Measurements from ENCODE around the gene ARHGAP5.
"Not testable (repeated sequence)": the region's sequence is repeated elsewhere in the genome, so short reads cannot be mapped to it uniquely, and the experiment has no call there.

The ARHGAP5 gene

DNA sequence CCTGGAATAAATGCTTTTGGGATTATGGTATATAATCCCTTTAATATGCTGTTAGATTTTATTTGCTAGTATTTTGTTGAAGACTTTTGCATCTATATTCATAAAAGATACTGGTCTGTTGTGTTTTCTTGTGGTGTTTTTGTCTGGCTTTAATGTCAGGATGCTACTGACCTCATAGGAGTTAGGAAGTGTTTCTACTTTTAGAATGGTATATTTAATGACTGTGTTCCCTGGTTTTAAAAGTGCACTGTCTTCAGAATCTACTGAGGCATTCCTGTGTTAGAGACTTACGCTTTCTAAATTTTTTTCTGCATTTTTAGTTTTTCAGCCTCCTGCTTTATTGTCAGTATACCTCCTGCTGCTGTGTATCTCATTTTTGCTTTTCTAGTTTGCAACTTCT is 51.6 kb downstream of the ARHGAP5 start:
- no peaks in the 10 kb centered on the region for H3K4me1 ChIP-seq (ENCODE audit: control insufficient read depth, insufficient read depth, low read length)
- no peaks in the 10 kb centered on the region for H3K27me3 ChIP-seq (ENCODE audit: control insufficient read depth, insufficient read depth, low read length)
- no peaks in the 10 kb centered on the region for H3K9me3 ChIP-seq (ENCODE audit: control insufficient read depth, insufficient read depth, low read length)
- no peak overlapping the region for H3K9ac ChIP-seq (ENCODE audit: low read depth, low read length)
- H3K36me3 ChIP-seq (ENCODE audit: control insufficient read depth, insufficient read depth, low read length), result peaks cover 10% of the 10 kb centered on the region
- no peak overlapping the region for H3K4me3 ChIP-seq (ENCODE audit: low read depth, low read length)

DNA sequence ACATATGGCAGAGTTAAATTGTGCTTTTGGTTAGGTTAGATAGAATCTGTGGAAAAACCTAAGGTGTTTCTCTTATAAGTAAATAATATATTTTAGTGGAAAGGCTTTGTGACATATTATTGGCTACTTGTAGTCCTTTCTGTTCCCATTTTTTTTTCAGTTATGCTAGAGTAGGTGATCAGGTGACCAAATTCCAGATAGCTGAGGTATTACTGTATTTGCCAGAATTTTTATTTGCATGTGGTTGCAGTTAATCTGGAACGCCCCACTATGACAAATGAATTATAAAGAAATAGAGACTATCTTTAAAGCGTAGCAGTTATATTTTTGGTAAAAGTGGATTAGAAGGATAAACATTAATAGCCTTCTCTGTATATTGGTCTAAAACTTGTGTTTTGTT is 52.0 kb downstream of the ARHGAP5 start:
- Histone ChIP-seq H3K36me3 (ENCODE audit: control insufficient read depth, insufficient read depth, low read length) (peaks cover 10% of the 10 kb centered on the region), H3K4me1 (ENCODE audit: control insufficient read depth, insufficient read depth, low read length) (no peaks in the 10 kb centered on the region)

DNA sequence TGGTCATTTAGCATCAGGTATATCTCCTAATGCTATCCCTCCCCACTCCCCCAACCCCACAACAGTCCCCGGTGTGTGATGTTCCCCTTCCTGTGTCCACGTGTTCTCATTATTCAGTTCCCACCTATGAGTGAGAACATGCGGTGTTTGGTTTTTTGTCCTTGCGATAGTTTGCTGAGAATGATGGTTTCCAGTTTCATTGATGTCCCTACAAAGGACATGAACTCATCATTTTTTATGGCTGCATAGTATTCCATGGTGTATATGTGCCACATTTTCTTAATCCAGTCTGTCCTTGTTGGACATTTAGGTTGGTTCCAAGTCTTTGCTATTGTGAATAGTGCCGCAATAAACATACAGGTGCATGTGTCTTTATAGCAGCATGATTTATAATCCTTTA is 54.6 kb downstream of the ARHGAP5 start:
- not testable (repeated sequence) for H3K4me1 ChIP-seq (ENCODE audit: control insufficient read depth, insufficient read depth, low read length); H3K36me3 ChIP-seq (ENCODE audit: control insufficient read depth, insufficient read depth, low read length); H3K27me3 ChIP-seq (ENCODE audit: control insufficient read depth, insufficient read depth, low read length); H3K4me3 ChIP-seq (ENCODE audit: low read depth, low read length); H3K9ac ChIP-seq (ENCODE audit: low read depth, low read length); H3K9me3 ChIP-seq (ENCODE audit: control insufficient read depth, insufficient read depth, low read length)

More for the DNA sequence above, 52.0 kb downstream of the ARHGAP5 start:
- Histone ChIP-seq H3K9me3 (ENCODE audit: control insufficient read depth, insufficient read depth, low read length) (no peaks in the 10 kb centered on the region), H3K27me3 (ENCODE audit: control insufficient read depth, insufficient read depth, low read length) (no peaks in the 10 kb centered on the region), H3K9ac (ENCODE audit: low read depth, low read length) (no peak overlapping the region), H3K4me3 (ENCODE audit: low read depth, low read length) (no peak overlapping the region)

DNA sequence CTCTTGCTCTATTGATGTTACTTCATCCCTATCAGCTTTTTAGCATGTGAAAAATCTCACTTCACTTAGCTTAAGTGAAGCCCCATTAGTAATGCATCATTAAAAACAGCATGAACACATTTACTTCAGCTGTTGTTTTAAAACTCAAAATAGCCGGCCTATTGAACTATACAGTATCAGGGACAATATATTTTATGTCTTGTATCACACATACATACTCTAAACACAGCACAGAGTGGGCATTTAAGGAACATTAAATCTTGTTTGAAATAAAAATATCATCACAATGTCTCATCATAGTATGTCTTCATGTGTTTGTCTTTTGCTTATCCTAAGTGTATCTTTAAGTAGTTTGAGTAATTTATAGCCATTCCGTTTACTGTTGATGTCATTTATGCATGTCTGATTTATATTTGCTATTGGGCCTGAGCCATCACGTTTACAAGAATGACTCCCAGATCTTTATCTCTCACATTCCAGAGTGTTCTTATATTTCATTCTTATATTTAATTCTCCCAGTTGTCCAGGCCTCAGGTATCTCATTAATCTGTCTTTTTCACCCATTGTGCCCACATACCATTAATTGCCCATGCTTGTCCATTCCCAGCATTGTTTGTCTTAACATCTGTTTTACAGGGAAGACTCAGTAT is 57.5 kb downstream of the ARHGAP5 start:
- Histone ChIP-seq H3K4me1 (ENCODE audit: control insufficient read depth, insufficient read depth, low read length) (no peaks in the 10 kb centered on the region), H3K36me3 (ENCODE audit: control insufficient read depth, insufficient read depth, low read length) (no peaks in the 10 kb centered on the region), H3K4me3 (ENCODE audit: low read depth, low read length) (no peak overlapping the region), H3K9me3 (ENCODE audit: control insufficient read depth, insufficient read depth, low read length) (no peaks in the 10 kb centered on the region), H3K9ac (ENCODE audit: low read depth, low read length) (no peak overlapping the region), H3K27me3 (ENCODE audit: control insufficient read depth, insufficient read depth, low read length) (no peaks in the 10 kb centered on the region)

DNA sequence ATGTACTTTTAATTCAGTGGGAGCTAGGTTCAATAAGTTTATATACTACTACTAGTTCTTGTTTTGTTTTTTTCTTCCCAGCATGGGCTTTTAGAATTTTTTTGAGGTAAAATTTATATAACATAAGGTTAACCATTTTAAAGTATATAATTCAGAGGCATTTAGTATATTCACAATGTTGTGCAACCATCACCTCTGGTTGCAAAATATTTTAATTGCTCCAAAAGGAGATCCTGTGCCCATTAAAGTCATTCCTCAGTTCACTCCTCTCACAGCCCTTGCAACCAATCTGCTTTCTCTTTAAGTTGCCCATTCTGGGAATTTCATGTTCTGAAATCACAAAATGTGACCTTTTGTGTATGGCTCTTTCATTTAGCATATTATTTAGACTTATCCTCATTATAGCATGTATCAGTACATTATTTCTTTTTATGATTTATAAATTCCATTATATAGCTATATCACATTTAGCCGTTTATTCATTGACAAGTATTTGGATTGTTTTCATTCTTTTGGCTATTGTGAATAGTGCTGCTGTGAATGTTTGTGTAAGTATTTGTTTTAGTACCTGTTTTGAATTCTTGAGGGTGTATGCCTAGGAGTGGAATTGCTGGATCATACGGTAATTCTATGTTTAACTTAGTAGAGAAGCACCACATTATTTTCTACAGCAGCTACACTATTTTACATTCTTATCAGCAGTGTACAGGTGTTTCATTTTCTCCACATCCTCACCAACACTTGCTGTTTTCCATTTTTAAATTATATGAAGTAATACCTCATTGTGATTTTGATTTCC is 59.1 kb downstream of the ARHGAP5 start:
- Histone ChIP-seq H3K4me1 (ENCODE audit: control insufficient read depth, insufficient read depth, low read length) (no peaks in the 10 kb centered on the region), H3K9me3 (ENCODE audit: control insufficient read depth, insufficient read depth, low read length) (no peaks in the 10 kb centered on the region), H3K36me3 (ENCODE audit: control insufficient read depth, insufficient read depth, low read length) (no peaks in the 10 kb centered on the region), H3K27me3 (ENCODE audit: control insufficient read depth, insufficient read depth, low read length) (no peaks in the 10 kb centered on the region), H3K4me3 (ENCODE audit: low read depth, low read length) (no peak overlapping the region), H3K9ac (ENCODE audit: low read depth, low read length) (no peak overlapping the region)

DNA sequence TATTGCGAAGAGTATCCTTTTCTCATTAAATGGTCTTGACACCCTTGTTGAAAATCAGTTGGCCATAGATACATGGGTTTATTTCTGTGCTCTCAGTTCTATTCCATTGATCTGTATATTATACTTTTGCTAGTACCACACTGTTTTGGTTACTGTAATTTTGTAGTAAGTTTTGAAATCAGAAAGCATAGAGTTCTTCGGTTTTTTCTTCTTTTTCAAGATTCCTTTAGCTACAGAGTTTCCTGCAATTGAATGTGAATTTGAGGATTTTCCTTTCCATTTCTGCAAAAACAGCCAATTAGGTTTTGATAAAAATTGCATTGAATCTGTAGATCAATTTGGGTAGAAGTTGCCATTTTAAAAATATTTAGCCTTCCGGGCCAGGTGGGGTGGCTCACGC is 60.2 kb downstream of the ARHGAP5 start:
- Histone ChIP-seq H3K9ac (ENCODE audit: low read depth, low read length) (no peak overlapping the region), H3K27me3 (ENCODE audit: control insufficient read depth, insufficient read depth, low read length) (no peaks in the 10 kb centered on the region), H3K36me3 (ENCODE audit: control insufficient read depth, insufficient read depth, low read length) (no peaks in the 10 kb centered on the region), H3K4me3 (ENCODE audit: low read depth, low read length) (no peak overlapping the region), H3K4me1 (ENCODE audit: control insufficient read depth, insufficient read depth, low read length) (no peaks in the 10 kb centered on the region), H3K9me3 (ENCODE audit: control insufficient read depth, insufficient read depth, low read length) (no peaks in the 10 kb centered on the region)

DNA sequence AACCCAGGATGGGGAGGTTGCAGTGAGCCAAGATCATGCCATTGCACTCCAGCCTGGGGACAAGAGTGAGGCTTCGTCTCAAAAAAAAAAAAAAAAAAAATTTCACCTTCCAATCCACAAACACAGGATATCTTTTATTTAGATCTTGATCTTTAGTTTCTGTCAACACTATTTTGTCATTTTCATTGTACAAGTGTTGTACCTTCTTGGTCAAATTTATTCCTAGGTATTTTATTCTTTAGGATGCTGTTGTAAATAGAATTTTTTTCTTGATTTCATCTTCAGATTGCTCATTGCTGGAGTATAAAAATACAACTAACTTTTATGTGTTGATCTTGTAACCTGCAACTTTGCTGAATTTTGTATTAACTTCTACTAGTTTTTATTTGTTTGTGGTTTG is 60.8 kb downstream of the ARHGAP5 start:
- no peak overlapping the region for H3K9ac ChIP-seq (ENCODE audit: low read depth, low read length)
- H3K9me3 ChIP-seq (ENCODE audit: control insufficient read depth, insufficient read depth, low read length), result no peaks in the 10 kb centered on the region
- no peak overlapping the region for H3K4me3 ChIP-seq (ENCODE audit: low read depth, low read length)
- no peaks in the 10 kb centered on the region for H3K36me3 ChIP-seq (ENCODE audit: control insufficient read depth, insufficient read depth, low read length)
- no peaks in the 10 kb centered on the region for H3K4me1 ChIP-seq (ENCODE audit: control insufficient read depth, insufficient read depth, low read length)
- no peaks in the 10 kb centered on the region for H3K27me3 ChIP-seq (ENCODE audit: control insufficient read depth, insufficient read depth, low read length)

DNA sequence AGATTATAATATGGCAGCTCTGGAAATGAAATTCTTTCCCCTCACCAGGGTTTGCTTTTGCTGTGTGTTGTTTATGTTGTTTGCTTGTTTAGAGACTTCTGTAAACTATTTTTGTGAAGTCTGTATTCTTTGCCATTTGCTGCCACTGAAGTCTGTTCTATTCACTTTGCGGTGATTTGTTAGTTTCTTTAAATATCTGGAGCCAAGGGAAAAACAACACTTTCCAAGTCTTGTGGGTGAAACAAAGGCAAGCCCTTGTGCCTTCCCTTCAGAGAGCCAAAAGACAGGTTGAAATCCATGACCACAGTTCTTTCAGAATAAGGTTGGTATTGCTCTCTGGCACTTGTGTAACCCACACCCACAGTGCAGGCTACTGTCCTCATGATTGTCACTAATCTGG is 65.2 kb downstream of the ARHGAP5 start:
- H3K9ac ChIP-seq (ENCODE audit: low read depth, low read length), result no peak overlapping the region
- no peaks in the 10 kb centered on the region for H3K9me3 ChIP-seq (ENCODE audit: control insufficient read depth, insufficient read depth, low read length)
- no peaks in the 10 kb centered on the region for H3K4me1 ChIP-seq (ENCODE audit: control insufficient read depth, insufficient read depth, low read length)
- no peak overlapping the region for H3K4me3 ChIP-seq (ENCODE audit: low read depth, low read length)
- H3K36me3 ChIP-seq (ENCODE audit: control insufficient read depth, insufficient read depth, low read length), result no peaks in the 10 kb centered on the region
- H3K27me3 ChIP-seq (ENCODE audit: control insufficient read depth, insufficient read depth, low read length), result no peaks in the 10 kb centered on the region

DNA sequence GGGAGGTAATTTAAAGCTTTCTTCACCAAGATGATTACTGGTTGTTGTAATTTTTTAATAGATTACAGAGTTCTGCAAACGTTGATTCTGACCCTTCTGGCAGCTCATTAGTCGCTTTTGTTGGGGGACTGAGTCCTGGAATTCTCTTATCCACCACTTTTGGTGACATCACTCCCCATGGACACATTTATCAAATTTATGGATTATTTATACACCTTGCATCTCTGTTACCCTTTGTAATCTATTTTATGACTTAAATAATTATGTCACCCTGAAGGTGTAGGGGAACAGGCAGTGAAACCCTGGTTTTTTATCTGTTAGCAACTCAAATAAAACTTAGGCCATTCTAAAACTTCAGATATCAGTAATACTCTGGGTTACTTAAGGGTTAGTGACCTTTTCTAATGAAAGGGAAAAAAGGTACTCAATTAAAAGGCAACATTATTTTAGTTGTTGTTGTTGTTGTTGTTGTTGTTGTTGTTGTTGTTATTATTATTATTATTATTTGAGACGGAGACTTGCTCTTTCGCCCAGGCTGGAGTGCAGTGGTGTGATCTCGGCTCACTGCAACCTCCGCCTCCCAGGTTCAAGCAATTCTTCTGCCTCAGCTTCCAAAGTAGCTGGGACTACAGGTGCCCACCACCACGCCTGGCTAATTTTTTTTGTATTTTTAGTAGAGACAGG is 65.8 kb downstream of the ARHGAP5 start:
- Histone ChIP-seq H3K4me3 (ENCODE audit: low read depth, low read length) (no peak overlapping the region), H3K36me3 (ENCODE audit: control insufficient read depth, insufficient read depth, low read length) (peaks cover 3% of the 10 kb centered on the region), H3K9ac (ENCODE audit: low read depth, low read length) (no peak overlapping the region), H3K4me1 (ENCODE audit: control insufficient read depth, insufficient read depth, low read length) (no peaks in the 10 kb centered on the region), H3K27me3 (ENCODE audit: control insufficient read depth, insufficient read depth, low read length) (no peaks in the 10 kb centered on the region), H3K9me3 (ENCODE audit: control insufficient read depth, insufficient read depth, low read length) (no peaks in the 10 kb centered on the region)

DNA sequence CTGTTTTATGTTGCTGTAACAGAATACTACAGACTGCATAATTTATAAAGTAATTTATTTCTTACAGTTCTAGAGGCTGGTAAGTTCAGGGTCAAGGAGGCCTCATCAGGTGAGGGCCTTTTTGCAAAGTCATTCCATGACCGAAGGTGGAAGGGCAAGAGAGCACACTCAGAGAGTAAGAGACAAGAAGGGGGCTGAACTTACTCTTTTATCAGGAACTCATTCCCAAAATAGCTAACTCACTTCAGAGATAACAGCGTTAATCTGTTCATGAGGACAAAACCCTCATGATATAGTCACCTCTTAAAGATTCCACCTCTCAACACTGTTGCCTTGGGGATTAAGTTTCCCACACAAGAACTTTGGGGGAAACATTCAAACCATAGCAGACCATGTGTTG is 73.3 kb downstream of the ARHGAP5 start:
- Histone ChIP-seq H3K36me3 (ENCODE audit: control insufficient read depth, insufficient read depth, low read length) (peaks cover 5% of the 10 kb centered on the region), H3K9ac (ENCODE audit: low read depth, low read length) (no peak overlapping the region), H3K27me3 (ENCODE audit: control insufficient read depth, insufficient read depth, low read length) (no peaks in the 10 kb centered on the region), H3K4me1 (ENCODE audit: control insufficient read depth, insufficient read depth, low read length) (no peaks in the 10 kb centered on the region), H3K4me3 (ENCODE audit: low read depth, low read length) (no peak overlapping the region), H3K9me3 (ENCODE audit: control insufficient read depth, insufficient read depth, low read length) (no peaks in the 10 kb centered on the region)

DNA sequence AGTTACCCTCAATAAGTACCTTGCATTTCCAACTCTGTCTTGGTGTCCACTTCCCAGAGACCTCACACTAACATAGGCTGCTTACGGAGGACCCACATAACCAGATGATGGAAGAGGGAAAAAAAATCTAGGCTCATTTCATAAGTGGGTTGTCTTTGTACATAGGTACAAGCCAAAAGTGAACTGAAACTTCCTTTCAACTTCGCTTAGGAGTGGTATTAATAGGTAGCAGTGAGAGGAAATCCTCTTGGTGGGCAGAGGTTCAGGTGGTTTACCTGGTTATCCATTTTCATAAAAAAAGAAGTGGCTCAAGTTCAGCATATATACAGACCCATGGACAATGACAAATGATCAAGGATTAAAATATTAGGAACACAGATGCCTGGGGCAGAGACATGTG is 88.9 kb downstream of the ARHGAP5 start:
- Histone ChIP-seq H3K4me3 (ENCODE audit: low read depth, low read length) (no peak overlapping the region), H3K36me3 (ENCODE audit: control insufficient read depth, insufficient read depth, low read length) (no peaks in the 10 kb centered on the region), H3K27me3 (ENCODE audit: control insufficient read depth, insufficient read depth, low read length) (no peaks in the 10 kb centered on the region), H3K9ac (ENCODE audit: low read depth, low read length) (no peak overlapping the region), H3K9me3 (ENCODE audit: control insufficient read depth, insufficient read depth, low read length) (no peaks in the 10 kb centered on the region), H3K4me1 (ENCODE audit: control insufficient read depth, insufficient read depth, low read length) (no peaks in the 10 kb centered on the region)

DNA sequence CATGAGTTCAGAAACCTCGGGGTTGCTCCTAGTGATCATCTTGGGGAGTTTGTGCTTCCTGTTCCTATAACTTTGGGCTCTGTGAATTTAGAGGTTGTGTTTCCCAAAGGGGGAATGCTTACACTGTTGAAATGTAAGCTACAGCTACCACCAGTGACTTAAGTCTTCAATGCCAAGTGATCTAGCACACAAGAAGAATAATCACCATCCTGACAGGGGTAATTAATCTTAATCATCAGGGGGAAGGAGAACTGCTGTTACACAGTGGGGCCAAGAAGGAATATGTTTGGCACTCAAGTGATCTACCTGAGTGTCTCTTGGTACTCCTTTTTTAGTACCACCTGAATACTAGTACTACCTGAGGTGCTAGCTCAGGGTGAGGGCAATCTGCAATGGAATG is 89.8 kb downstream of the ARHGAP5 start:
- Histone ChIP-seq H3K9me3 (ENCODE audit: control insufficient read depth, insufficient read depth, low read length) (no peaks in the 10 kb centered on the region), H3K27me3 (ENCODE audit: control insufficient read depth, insufficient read depth, low read length) (no peaks in the 10 kb centered on the region), H3K36me3 (ENCODE audit: control insufficient read depth, insufficient read depth, low read length) (no peaks in the 10 kb centered on the region), H3K4me1 (ENCODE audit: control insufficient read depth, insufficient read depth, low read length) (no peaks in the 10 kb centered on the region), H3K9ac (ENCODE audit: low read depth, low read length) (no peak overlapping the region), H3K4me3 (ENCODE audit: low read depth, low read length) (no peak overlapping the region)
